Upper lobe of left lung (tissue), 6 donors: Measurements from ENCODE around the gene CDK10. TPM values are rescaled to one million over a fixed set of nuclear protein-coding genes. Genes with fewer than 3 reads are reported as not detected.

Experiments
- ATAC-seq, 2 donors: fragments of 200-7000 bp; cut with Tn5 transposase; one replicate each; pipeline ENCODE4 v1.9.1; 2022; ENCODE audit warnings: mild to moderate bottlenecking in 2 of 2, moderate library complexity in 2 of 2; ENCODE audit not compliant: low FRiP score in 2 of 2
- DNase-seq, 2 donors: peaks; one replicate each; pipeline ENCODE4 v3.0.0-alpha.2; 2019 to 2020
- H3K27ac ChIP-seq, 4 donors: fragments of 200-600 bp; sonication (generic); one replicate each; pipeline ENCODE4 v1.5.1; 2016 to 2019
- H3K27me3 ChIP-seq, 4 donors: fragments of 200-600 bp; sonication (generic); one replicate each; pipeline ENCODE4 v1.5.1; 2017 to 2019
- H3K36me3 ChIP-seq, 4 donors: fragments of 200-600 bp; sonication (generic); one replicate each; pipeline ENCODE4 v1.5.1; 2016 to 2019
- H3K4me1 ChIP-seq, 4 donors: fragments of 200-600 bp; sonication (generic); one replicate each; pipeline ENCODE4 v1.5.1; 2018 to 2019
- H3K4me3 ChIP-seq, 4 donors: fragments of 200-600 bp; sonication (generic); one replicate each; pipeline ENCODE4 v1.5.1; 2017 to 2019; ENCODE audit warnings: mild to moderate bottlenecking in 2 of 4, moderate library complexity in 1 of 4
- H3K9me3 ChIP-seq, 4 donors: fragments of 200-600 bp; sonication (generic); one replicate each; pipeline ENCODE4 v1.5.1; 2018 to 2019
- EP300 ChIP-seq, 4 donors: sonication (generic); formaldehyde crosslinking; IDR thresholded peaks; one replicate each; pipeline ENCODE4 v1.5.1; 2017; ENCODE audit warnings: antibody characterized with exemption in 4 of 4, control low read depth in 2 of 4
- POLR2A ChIP-seq, 4 donors: fragments of 450-650 bp; IDR thresholded peaks; one replicate each; pipeline ENCODE4 v1.5.1; 2016 to 2017; ENCODE audit warnings: antibody characterized with exemption in 4 of 4, mild to moderate bottlenecking in 2 of 4
- POLR2AphosphoS5 ChIP-seq, 2 donors: sonication (generic); formaldehyde crosslinking; IDR thresholded peaks; one replicate each; pipeline ENCODE4 v1.5.1; 2017; ENCODE audit warnings: antibody characterized with exemption in 2 of 2
- WGBS, 2 donors: methylation state at CpG; one replicate each; pipeline ENCODE4 v1.1.5; 2017 to 2018; 5-methylcytosine and 5-hydroxymethylcytosine counted together
- total RNA-seq, 6 donors: library from RNA; depleted of rRNA in 4 of 6; stranded (reverse); fragments of >200 nt in 4 of 6; gene quantifications; one replicate each; pipeline versions ENCODE4 v1.1.0 to v1.2.1, GENCODE V29; 2016 to 2021
- TF ChIP-seq, protein P1 (sequence below), 6 experiments: fragments of 450-650 bp in 4 of 6; fragments of 200-600 bp in 2 of 6; sonication (generic) in 2 of 6; IDR thresholded peaks; one replicate each; pipeline ENCODE4 v1.5.1; 2016 to 2019; ENCODE audit warnings: antibody characterized with exemption in 6 of 6
- donor health status: DM: no; HTN: no; CAD: no; lungs with moderate emphysema.
- donor health status: DM: no; HTN: yes; CAD: no; lungs with severe emphysema.

The CDK10 gene
- total RNA-seq, 6 donors from 2014 or later, result 38.4 to 197 (median 85.3) TPM

GRCh38 chr16:89720813-89721545 lies 34.5 kb downstream of the CDK10 start, which contains the start of the genes VPS9D1 and ZNF276:
Gene VPS9D1 (minus strand): TSS chr16:89720898. CDS start chr16:89720861, 37 bp downstream.
Gene ZNF276 (plus strand): TSS chr16:89721537. CDS start chr16:89721641, 104 bp downstream.
- no peaks in the 10 kb centered on the region for H3K9me3 ChIP-seq
- ATAC-seq (peak; percentile 77 to 89), DNase-seq (peak; percentile 85 to 97)
- peaks cover 0 to 8% (median 0%) of the 10 kb centered on the region in 4 donors for H3K27me3 ChIP-seq
- H3K27ac ChIP-seq, result peak within 1 kb of the TSS; percentile 91 to 99 (median 98)
- TF ChIP-seq, protein P1, sequence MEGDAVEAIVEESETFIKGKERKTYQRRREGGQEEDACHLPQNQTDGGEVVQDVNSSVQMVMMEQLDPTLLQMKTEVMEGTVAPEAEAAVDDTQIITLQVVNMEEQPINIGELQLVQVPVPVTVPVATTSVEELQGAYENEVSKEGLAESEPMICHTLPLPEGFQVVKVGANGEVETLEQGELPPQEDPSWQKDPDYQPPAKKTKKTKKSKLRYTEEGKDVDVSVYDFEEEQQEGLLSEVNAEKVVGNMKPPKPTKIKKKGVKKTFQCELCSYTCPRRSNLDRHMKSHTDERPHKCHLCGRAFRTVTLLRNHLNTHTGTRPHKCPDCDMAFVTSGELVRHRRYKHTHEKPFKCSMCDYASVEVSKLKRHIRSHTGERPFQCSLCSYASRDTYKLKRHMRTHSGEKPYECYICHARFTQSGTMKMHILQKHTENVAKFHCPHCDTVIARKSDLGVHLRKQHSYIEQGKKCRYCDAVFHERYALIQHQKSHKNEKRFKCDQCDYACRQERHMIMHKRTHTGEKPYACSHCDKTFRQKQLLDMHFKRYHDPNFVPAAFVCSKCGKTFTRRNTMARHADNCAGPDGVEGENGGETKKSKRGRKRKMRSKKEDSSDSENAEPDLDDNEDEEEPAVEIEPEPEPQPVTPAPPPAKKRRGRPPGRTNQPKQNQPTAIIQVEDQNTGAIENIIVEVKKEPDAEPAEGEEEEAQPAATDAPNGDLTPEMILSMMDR (IDR thresholded peaks at IDR 0.05), result peak in 1 of 6 experiments; percentile 13
- peak; percentile 52 to 71 for TF ChIP-seq POLR2AphosphoS5 (IDR thresholded peaks at IDR 0.05)
- TF ChIP-seq EP300 (IDR thresholded peaks at IDR 0.05), result no peak
- peak in 2 of 4 donors; percentile 56 to 68 for TF ChIP-seq POLR2A (IDR thresholded peaks at IDR 0.05)
- H3K36me3 ChIP-seq, result peaks cover 6 to 33% (median 26%) of the 10 kb centered on the region in 4 donors
- peaks cover 36 to 55% (median 42%) of the 10 kb centered on the region in 4 donors for H3K4me1 ChIP-seq
- 0% methylated on average over 3 of the region's 103 CpGs; no CpG with 5 or more reads in 1 of the 2 donors for WGBS, 2 donors
- H3K4me3 ChIP-seq, result peak within 1 kb of the TSS; percentile 67 to 99 (median 95)

DNA sequence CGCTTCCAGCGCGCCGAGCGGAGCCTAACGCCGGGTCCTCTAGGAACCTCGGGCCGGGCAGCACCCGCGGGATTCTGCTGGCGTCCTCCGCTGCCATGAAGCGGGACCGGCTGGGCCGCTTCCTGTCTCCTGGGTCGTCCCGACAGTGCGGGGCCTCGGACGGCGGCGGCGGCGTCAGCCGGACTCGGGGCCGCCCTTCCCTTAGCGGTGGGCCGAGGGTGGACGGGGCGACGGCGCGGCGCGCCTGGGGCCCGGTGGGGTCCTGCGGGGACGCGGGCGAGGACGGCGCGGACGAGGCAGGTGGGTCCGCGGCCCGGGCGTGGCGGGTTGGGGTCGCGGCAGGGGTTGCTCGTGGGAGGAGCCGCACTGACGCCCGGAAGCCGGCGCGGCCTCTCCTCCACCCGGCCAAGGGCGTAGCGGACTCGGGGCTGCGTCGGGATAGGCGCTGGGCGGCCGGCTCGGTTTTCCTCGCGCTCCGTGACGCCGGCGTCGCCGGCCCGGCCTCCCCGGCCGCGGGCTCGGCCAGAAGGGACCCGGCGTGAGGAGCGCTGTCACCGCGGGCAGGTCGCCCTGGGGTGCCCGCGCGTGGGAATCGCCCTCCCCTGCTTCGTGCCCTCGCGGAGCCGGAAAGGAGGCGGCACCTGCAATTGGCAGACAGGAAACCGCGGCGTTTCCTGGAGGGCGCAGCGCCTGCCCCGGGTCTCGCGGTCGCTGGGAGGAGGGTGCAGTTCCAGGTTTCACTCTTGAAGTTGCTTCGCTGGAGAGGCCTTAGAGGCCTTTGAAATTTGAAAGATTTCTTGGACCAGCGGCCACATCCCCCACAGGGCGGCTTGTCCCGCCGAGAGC lies 35.3 kb downstream of the CDK10 start:
- DNase-seq (peak; percentile 80 to 93), ATAC-seq (peak; percentile 46 to 60)
- 0% methylated on average over 35 of the region's 112 CpGs; no CpG with 5 or more reads in 1 of the 2 donors for WGBS, 2 donors
- H3K27me3 ChIP-seq, result peaks cover 0 to 8% (median 0%) of the 10 kb centered on the region in 4 donors
- peak overlapping the region; percentile 67 to 99 (median 95) for H3K4me3 ChIP-seq
- H3K9me3 ChIP-seq, result no peaks in the 10 kb centered on the region
- TF ChIP-seq, protein P1 (IDR thresholded peaks at IDR 0.05), result peak in 1 of 6 experiments; percentile 5
- peak; percentile 74 to 77 for TF ChIP-seq POLR2AphosphoS5 (IDR thresholded peaks at IDR 0.05)
- TF ChIP-seq EP300 (IDR thresholded peaks at IDR 0.05), result no peak
- TF ChIP-seq POLR2A (IDR thresholded peaks at IDR 0.05), result peak in 2 of 4 donors; percentile 27 to 70
- H3K4me1 ChIP-seq, result peaks cover 36 to 55% (median 42%) of the 10 kb centered on the region in 4 donors
- peaks cover 6 to 41% (median 30%) of the 10 kb centered on the region in 4 donors for H3K36me3 ChIP-seq
- peak overlapping the region; percentile 91 to 99 (median 98) for H3K27ac ChIP-seq

- peaks cover 0 to 8% (median 0%) of the 10 kb centered on the region in 4 donors for H3K27me3 ChIP-seq
- H3K4me3 ChIP-seq, result peak overlapping the region; percentile 67 to 99 (median 95)
- peaks cover 11 to 50% (median 38%) of the 10 kb centered on the region in 4 donors for H3K36me3 ChIP-seq
- peak overlapping the region; percentile 91 to 99 (median 98) for H3K27ac ChIP-seq
- H3K4me1 ChIP-seq, result peaks cover 36 to 55% (median 42%) of the 10 kb centered on the region in 4 donors
- peak; percentile 48 to 88 for ATAC-seq
- TF ChIP-seq POLR2AphosphoS5 (IDR thresholded peaks at IDR 0.05) (peak; percentile 21 to 63), POLR2A (IDR thresholded peaks at IDR 0.05) (no peak), EP300 (IDR thresholded peaks at IDR 0.05) (no peak)
- TF ChIP-seq, protein P1 (IDR thresholded peaks at IDR 0.05), result peak in 1 of 6 experiments; percentile 6
- no peaks in the 10 kb centered on the region for H3K9me3 ChIP-seq
- peak; percentile 87 to 94 for DNase-seq
- 23 to 28% methylated on average over 15 to 34 of the region's 56 CpGs for WGBS, 2 donors
Observed at GRCh38 chr16:89722392-89723278, 36.1 kb downstream of the CDK10 start.
